Measurements from ENCODE around the gene SYT7.

Gene SYT7

GRCh38 chr11:61602775-61603569 is 22.1 kb upstream of the SYT7 start:
- TF ChIP-seq POLR2AphosphoS5 (IDR thresholded peaks at IDR 0.05; ENCODE audit: low read depth, low read length): no peak
- TF ChIP-seq POLR2A (IDR thresholded peaks at IDR 0.05; ENCODE audit: low read depth, low read length): no peak
- no peak for TF ChIP-seq TAF1 (IDR thresholded peaks at IDR 0.05; ENCODE audit: borderline replicate concordance, low read depth, low read length)
- no peak for DNase-seq (ENCODE audit: insufficient read length)
- FAIRE-seq: no peak

- TF ChIP-seq POLR2AphosphoS5 (IDR thresholded peaks at IDR 0.05; ENCODE audit: low read depth, low read length): no peak
- no peak for TF ChIP-seq POLR2A (IDR thresholded peaks at IDR 0.05; ENCODE audit: low read depth, low read length)
- TF ChIP-seq TAF1 (IDR thresholded peaks at IDR 0.05; ENCODE audit: borderline replicate concordance, low read depth, low read length): no peak
- DNase-seq (ENCODE audit: insufficient read length): no peak
- FAIRE-seq: no peak
These were observed 20.6 kb upstream of the SYT7 start for GRCh38 chr11:61601512-61601911.

- no peak for FAIRE-seq
- TF ChIP-seq TAF1 (IDR thresholded peaks at IDR 0.05; ENCODE audit: borderline replicate concordance, low read depth, low read length) (no peak), POLR2AphosphoS5 (IDR thresholded peaks at IDR 0.05; ENCODE audit: low read depth, low read length) (no peak), POLR2A (IDR thresholded peaks at IDR 0.05; ENCODE audit: low read depth, low read length) (no peak)
- DNase-seq (ENCODE audit: insufficient read length): no peak
These were observed 19.3 kb upstream of the SYT7 start for GRCh38 chr11:61599968-61600710.

- DNase-seq (ENCODE audit: insufficient read length) (no peak), FAIRE-seq (no peak)
- TF ChIP-seq POLR2AphosphoS5 (IDR thresholded peaks at IDR 0.05; ENCODE audit: low read depth, low read length) (no peak), TAF1 (IDR thresholded peaks at IDR 0.05; ENCODE audit: borderline replicate concordance, low read depth, low read length) (no peak), POLR2A (IDR thresholded peaks at IDR 0.05; ENCODE audit: low read depth, low read length) (no peak)
These were observed 18.3 kb upstream of the SYT7 start for GRCh38 chr11:61598886-61599868.

GRCh38 chr11:61598374-61598773 is 17.5 kb upstream of the SYT7 start:
- FAIRE-seq: no peak
- no peak for TF ChIP-seq POLR2A (IDR thresholded peaks at IDR 0.05; ENCODE audit: low read depth, low read length)
- TF ChIP-seq TAF1 (IDR thresholded peaks at IDR 0.05; ENCODE audit: borderline replicate concordance, low read depth, low read length): no peak
- no peak for TF ChIP-seq POLR2AphosphoS5 (IDR thresholded peaks at IDR 0.05; ENCODE audit: low read depth, low read length)
- no peak for DNase-seq (ENCODE audit: insufficient read length)

- no peak for TF ChIP-seq POLR2AphosphoS5 (IDR thresholded peaks at IDR 0.05; ENCODE audit: low read depth, low read length)
- no peak for TF ChIP-seq TAF1 (IDR thresholded peaks at IDR 0.05; ENCODE audit: borderline replicate concordance, low read depth, low read length)
- no peak for TF ChIP-seq POLR2A (IDR thresholded peaks at IDR 0.05; ENCODE audit: low read depth, low read length)
- FAIRE-seq: no peak
- no peak for DNase-seq (ENCODE audit: insufficient read length)
These were observed 16.1 kb upstream of the SYT7 start for GRCh38 chr11:61596990-61597389.

- no peak for TF ChIP-seq POLR2A (IDR thresholded peaks at IDR 0.05; ENCODE audit: low read depth, low read length)
- no peak for TF ChIP-seq TAF1 (IDR thresholded peaks at IDR 0.05; ENCODE audit: borderline replicate concordance, low read depth, low read length)
- no peak for TF ChIP-seq POLR2AphosphoS5 (IDR thresholded peaks at IDR 0.05; ENCODE audit: low read depth, low read length)
- FAIRE-seq (no peak), DNase-seq (ENCODE audit: insufficient read length) (no peak)
These were observed 15.7 kb upstream of the SYT7 start for GRCh38 chr11:61596542-61596941.

GRCh38 chr11:61594907-61595257 is 14.0 kb upstream of the SYT7 start:
- TF ChIP-seq TAF1 (IDR thresholded peaks at IDR 0.05; ENCODE audit: borderline replicate concordance, low read depth, low read length) (no peak), POLR2AphosphoS5 (IDR thresholded peaks at IDR 0.05; ENCODE audit: low read depth, low read length) (no peak), POLR2A (IDR thresholded peaks at IDR 0.05; ENCODE audit: low read depth, low read length) (no peak)
- DNase-seq (ENCODE audit: insufficient read length): no peak
- FAIRE-seq: no peak

- no peak for TF ChIP-seq POLR2A (IDR thresholded peaks at IDR 0.05; ENCODE audit: low read depth, low read length)
- no peak for TF ChIP-seq POLR2AphosphoS5 (IDR thresholded peaks at IDR 0.05; ENCODE audit: low read depth, low read length)
- no peak for TF ChIP-seq TAF1 (IDR thresholded peaks at IDR 0.05; ENCODE audit: borderline replicate concordance, low read depth, low read length)
- DNase-seq (ENCODE audit: insufficient read length): no peak
- no peak for FAIRE-seq
These were observed 12.3 kb upstream of the SYT7 start for GRCh38 chr11:61593151-61593550.

GRCh38 chr11:61592176-61592575 is 11.3 kb upstream of the SYT7 start:
- FAIRE-seq: no peak
- no peak for TF ChIP-seq POLR2A (IDR thresholded peaks at IDR 0.05; ENCODE audit: low read depth, low read length)
- TF ChIP-seq TAF1 (IDR thresholded peaks at IDR 0.05; ENCODE audit: borderline replicate concordance, low read depth, low read length): no peak
- TF ChIP-seq POLR2AphosphoS5 (IDR thresholded peaks at IDR 0.05; ENCODE audit: low read depth, low read length): no peak
- no peak for DNase-seq (ENCODE audit: insufficient read length)

GRCh38 chr11:61589961-61590360 is 9.1 kb upstream of the SYT7 start:
- FAIRE-seq (no peak), DNase-seq (ENCODE audit: insufficient read length) (no peak)
- no peak for TF ChIP-seq TAF1 (IDR thresholded peaks at IDR 0.05; ENCODE audit: borderline replicate concordance, low read depth, low read length)
- TF ChIP-seq POLR2A (IDR thresholded peaks at IDR 0.05; ENCODE audit: low read depth, low read length): no peak
- TF ChIP-seq POLR2AphosphoS5 (IDR thresholded peaks at IDR 0.05; ENCODE audit: low read depth, low read length): no peak

Data from GM12892 (cell line).